Measurements from ENCODE around the gene TMPRSS4. TPM values are rescaled to one million over a fixed set of nuclear protein-coding genes. Genes with fewer than 3 reads are reported as not detected.

The TMPRSS4 gene
- total RNA-seq, 1 experiment from 2014 or later, result not detected

GRCh38 chr11:118095493-118095892 lies 18.6 kb downstream of the TMPRSS4 start:
- Histone ChIP-seq H3K9ac (ENCODE audit: extremely low read depth, insufficient read length, low read length) (no peak overlapping the region), H3K9me3 (ENCODE audit: control insufficient read depth, low read depth, low read length) (no peaks in the 10 kb centered on the region), H2BK20ac (ENCODE audit: low read depth, low read length, poor library complexity, severe bottlenecking) (no peak overlapping the region), H4K5ac (ENCODE audit: insufficient read length, low read depth, low read length) (no peak overlapping the region), H2BK12ac (ENCODE audit: insufficient read length, low read depth, low read length) (no peak overlapping the region), H3K27ac (ENCODE audit: insufficient read length, low read depth, low read length) (no peak overlapping the region), H3K23me2 (ENCODE audit: insufficient read length, low read depth, low read length, poor library complexity, severe bottlenecking) (no peaks in the 10 kb centered on the region), H2AK5ac (ENCODE audit: insufficient read length, low read length) (no peak overlapping the region), H2AFZ (ENCODE audit: low read length) (no peak overlapping the region), H3K18ac (ENCODE audit: insufficient read length, low read depth, low read length) (no peak overlapping the region), H3K14ac (ENCODE audit: insufficient read depth, low read length) (no peak overlapping the region), H3K79me2 (ENCODE audit: insufficient read depth, low read length) (no peaks in the 10 kb centered on the region), H3T11ph (ENCODE audit: low read length) (no peak overlapping the region), H4K91ac (ENCODE audit: insufficient read length, low read depth, low read length) (no peak overlapping the region), H3K4me1 (ENCODE audit: insufficient read depth, low read length) (peaks cover 3% of the 10 kb centered on the region; the same call in 1 of the 2 replicates), H3K79me1 (ENCODE audit: insufficient read depth, low read depth, low read length, poor library complexity, severe bottlenecking) (no peaks in the 10 kb centered on the region), H2BK15ac (ENCODE audit: low read depth, low read length) (no peak overlapping the region), H3K23ac (ENCODE audit: insufficient read length, low read depth, low read length) (no peak overlapping the region), H2BK120ac (ENCODE audit: low read depth, low read length, poor library complexity, severe bottlenecking) (no peak overlapping the region), H4K20me1 (ENCODE audit: control insufficient read depth, insufficient read depth, insufficient read length) (no peaks in the 10 kb centered on the region), H3K4ac (ENCODE audit: low read depth, low read length) (no peak overlapping the region), H3K56ac (ENCODE audit: insufficient read length, low read depth, low read length) (no peak overlapping the region), H2BK5ac (ENCODE audit: insufficient read length, low read length) (no peak overlapping the region), H3K27me3 (ENCODE audit: insufficient read depth, low read length) (no peaks in the 10 kb centered on the region; the same call in 1 of the 2 replicates), H3K4me2 (ENCODE audit: insufficient read depth, insufficient read length, low read length) (no peak overlapping the region), H4K8ac (replicated peaks; ENCODE audit: insufficient read length, low read depth, low read length) (no peak overlapping the region)
- no peaks in the 10 kb centered on the region for H3K36me3 Mint-ChIP-seq (ENCODE audit: insufficient read depth in 1 of 3, low read depth in 3 of 3)
- no peaks in the 10 kb centered on the region for H3K9me3 Mint-ChIP-seq
- no peak for DNase-seq
- H3K27me3 Mint-ChIP-seq (ENCODE audit: low read depth), result peaks cover 14% of the 10 kb centered on the region
- H3K27ac Mint-ChIP-seq, result no peak overlapping the region
- H3K4me1 Mint-ChIP-seq, result peaks cover 17 to 29% of the 10 kb centered on the region in 2 experiments
- WGBS (ENCODE audit: extremely low coverage, insufficient read length, low lambda C conversion rate), result no CpG with 5 or more reads among the region's 4 CpGs
- no peak for TF ChIP-seq CTCF (conservative IDR thresholded peaks at IDR 0.05)
- no peak overlapping the region for H3K4me3 Mint-ChIP-seq
